Loucy (cell line): ENCODE results near the gene PIP5K1C.

Experiments used
- H2AFZ ChIP-seq: fragments of 200-600 bp; sonication (generic); 2 replicates; pipeline ENCODE4 v1.6.0; 2016; ENCODE audit warnings: antibody characterized with exemption, mild to moderate bottlenecking, low read length, moderate library complexity
- H3F3A ChIP-seq: fragments of 200-600 bp; 2 replicates; pipeline ENCODE4 v1.6.0; 2016; ENCODE audit warnings: antibody characterized with exemption, low read depth, mild to moderate bottlenecking
- H3K27me3 ChIP-seq: fragments of 200-600 bp; sonication (generic); 2 replicates; pipeline ENCODE4 v1.6.1; 2014; ENCODE audit warnings: low read length, mild to moderate bottlenecking; ENCODE audit not compliant: insufficient read depth, poor library complexity, severe bottlenecking
- H3K36me3 ChIP-seq: fragments of 200-600 bp; sonication (generic); 2 replicates; pipeline ENCODE4 v1.6.1; 2016; ENCODE audit warnings: low read length; ENCODE audit not compliant: insufficient read depth
- H3K4me1 ChIP-seq: fragments of 200-600 bp; sonication (generic); 2 replicates; pipeline ENCODE4 v1.5.1; 2014; ENCODE audit warnings: low read length, mild to moderate bottlenecking; ENCODE audit not compliant: insufficient read depth, poor library complexity, severe bottlenecking
- H3K4me2 ChIP-seq: fragments of 200-600 bp; sonication (generic); 2 replicates; pipeline ENCODE4 v1.6.0; 2014; ENCODE audit warnings: antibody characterized with exemption, low read length, low read depth, mild to moderate bottlenecking; ENCODE audit not compliant: poor library complexity, severe bottlenecking
- H3K4me3 ChIP-seq: fragments of 200-600 bp; sonication (generic); 2 replicates; pipeline ENCODE4 v1.5.1; 2014; ENCODE audit warnings: low read length, mild to moderate bottlenecking, mixed read lengths; ENCODE audit not compliant: poor library complexity, severe bottlenecking
- H3K79me2 ChIP-seq: fragments of 200-600 bp; sonication (generic); 2 replicates; pipeline ENCODE4 v1.6.1; 2014; ENCODE audit warnings: low read length; ENCODE audit not compliant: insufficient read depth
- H3K9ac ChIP-seq: fragments of 200-600 bp; sonication (generic); 2 replicates; pipeline ENCODE4 v1.6.0; 2014; ENCODE audit warnings: mild to moderate bottlenecking, low read depth, low read length, moderate library complexity; ENCODE audit not compliant: poor library complexity, severe bottlenecking
- H3K9me2 ChIP-seq: fragments of 200-600 bp; sonication (generic); replicated peaks from 2 replicates; pipeline ENCODE4 v1.6.1; 2016; ENCODE audit warnings: low read depth, low read length, mixed read lengths
- H3K9me3 ChIP-seq: fragments of 200-600 bp; sonication (generic); 2 replicates; pipeline ENCODE4 v1.6.1; 2014; ENCODE audit warnings: mild to moderate bottlenecking, antibody characterized with exemption, low read length, low read depth; ENCODE audit not compliant: insufficient read depth
- H4K20me1 ChIP-seq: fragments of 200-600 bp; sonication (generic); 2 replicates; pipeline ENCODE4 v1.6.0; 2014; ENCODE audit warnings: antibody characterized with exemption, low read length, mild to moderate bottlenecking; ENCODE audit not compliant: insufficient read depth, poor library complexity, severe bottlenecking
- EZH2phosphoT487 ChIP-seq: fragments of 200-600 bp; IDR thresholded peaks from 2 replicates; pipeline ENCODE4 v1.6.1; 2018; ENCODE audit warnings: antibody characterized with exemption, mild to moderate bottlenecking, moderate library complexity, borderline replicate concordance
- TF ChIP-seq, protein P1 (sequence below): fragments of 200-600 bp; sonication (generic); conservative IDR thresholded peaks from 2 replicates; pipeline ENCODE4 v1.5.1; 2014; ENCODE audit warnings: mild to moderate bottlenecking, antibody characterized with exemption, low read length

PIP5K1C gene

DNA sequence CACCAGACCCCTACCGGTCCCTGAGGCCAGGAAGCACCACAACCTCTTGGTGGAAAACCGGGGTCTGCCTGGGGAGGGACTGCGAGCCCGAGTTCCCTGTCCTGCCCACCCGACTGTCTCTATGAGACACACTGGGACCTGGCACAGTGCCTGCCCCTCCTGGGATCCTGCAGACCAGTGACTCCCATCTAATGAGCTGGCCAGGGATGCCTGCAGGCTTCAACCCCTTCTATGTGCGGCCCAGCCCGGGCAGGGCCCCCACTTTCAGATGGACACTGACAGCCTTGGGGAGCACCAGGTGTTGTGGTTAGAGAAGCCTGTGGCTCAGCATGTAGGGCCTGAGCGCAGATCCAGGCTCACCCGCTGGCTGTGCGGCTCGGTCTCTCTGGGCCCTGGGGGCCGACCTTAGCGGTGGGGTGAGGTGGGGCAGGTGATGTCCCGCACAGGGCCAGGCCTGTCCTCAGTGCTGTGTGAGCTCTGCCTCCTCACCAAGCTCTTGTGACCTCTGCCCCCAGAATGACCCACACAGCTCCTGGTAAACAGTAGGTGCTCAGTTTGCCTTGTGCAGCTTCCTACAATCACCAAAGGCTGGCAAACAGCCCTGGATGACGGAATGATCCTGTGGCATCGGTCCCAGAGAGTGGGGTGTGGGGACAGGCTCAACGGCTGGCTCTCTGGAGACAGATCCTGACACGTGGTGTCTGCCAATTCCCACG lies 55.8 kb downstream of the PIP5K1C start:
- H4K20me1 ChIP-seq: no peaks in the 10 kb centered on the region

GRCh38 chr19:3643674-3644313 lies 56.5 kb downstream of the PIP5K1C start:
- Histone ChIP-seq H3K79me2 (no peaks in the 10 kb centered on the region), H2AFZ (no peak overlapping the region), H3K4me2 (no peak overlapping the region), H3K9me2 (no peaks in the 10 kb centered on the region), H3K4me1 (no peaks in the 10 kb centered on the region), H3K9me3 (no peaks in the 10 kb centered on the region), H3F3A (no peaks in the 10 kb centered on the region), H3K27me3 (no peaks in the 10 kb centered on the region), H3K9ac (no peak overlapping the region), H3K36me3 (no peaks in the 10 kb centered on the region), H3K4me3 (no peak overlapping the region), H4K20me1 (no peaks in the 10 kb centered on the region)
- TF ChIP-seq, protein P1, sequence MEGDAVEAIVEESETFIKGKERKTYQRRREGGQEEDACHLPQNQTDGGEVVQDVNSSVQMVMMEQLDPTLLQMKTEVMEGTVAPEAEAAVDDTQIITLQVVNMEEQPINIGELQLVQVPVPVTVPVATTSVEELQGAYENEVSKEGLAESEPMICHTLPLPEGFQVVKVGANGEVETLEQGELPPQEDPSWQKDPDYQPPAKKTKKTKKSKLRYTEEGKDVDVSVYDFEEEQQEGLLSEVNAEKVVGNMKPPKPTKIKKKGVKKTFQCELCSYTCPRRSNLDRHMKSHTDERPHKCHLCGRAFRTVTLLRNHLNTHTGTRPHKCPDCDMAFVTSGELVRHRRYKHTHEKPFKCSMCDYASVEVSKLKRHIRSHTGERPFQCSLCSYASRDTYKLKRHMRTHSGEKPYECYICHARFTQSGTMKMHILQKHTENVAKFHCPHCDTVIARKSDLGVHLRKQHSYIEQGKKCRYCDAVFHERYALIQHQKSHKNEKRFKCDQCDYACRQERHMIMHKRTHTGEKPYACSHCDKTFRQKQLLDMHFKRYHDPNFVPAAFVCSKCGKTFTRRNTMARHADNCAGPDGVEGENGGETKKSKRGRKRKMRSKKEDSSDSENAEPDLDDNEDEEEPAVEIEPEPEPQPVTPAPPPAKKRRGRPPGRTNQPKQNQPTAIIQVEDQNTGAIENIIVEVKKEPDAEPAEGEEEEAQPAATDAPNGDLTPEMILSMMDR: no peak

More for the DNA sequence above, 55.8 kb downstream of the PIP5K1C start:
- H3K27me3 ChIP-seq: no peaks in the 10 kb centered on the region
- H3K4me2 ChIP-seq: no peak overlapping the region
- H3K4me3 ChIP-seq: no peak overlapping the region
- H3K9me2 ChIP-seq: no peaks in the 10 kb centered on the region
- no peaks in the 10 kb centered on the region for H3F3A ChIP-seq
- H3K9ac ChIP-seq: no peak overlapping the region
- TF ChIP-seq, protein P1: no peak
- no peak for TF ChIP-seq EZH2phosphoT487
- no peaks in the 10 kb centered on the region for H3K79me2 ChIP-seq
- H2AFZ ChIP-seq: no peak overlapping the region
- H3K36me3 ChIP-seq: no peaks in the 10 kb centered on the region
- H3K9me3 ChIP-seq: no peaks in the 10 kb centered on the region
- H3K4me1 ChIP-seq: no peaks in the 10 kb centered on the region

GRCh38 chr19:3642987-3643673 lies 57.1 kb downstream of the PIP5K1C start:
- Histone ChIP-seq H3K79me2 (no peaks in the 10 kb centered on the region), H3K4me2 (no peak overlapping the region), H4K20me1 (no peaks in the 10 kb centered on the region), H3K36me3 (no peaks in the 10 kb centered on the region), H3K9me3 (no peaks in the 10 kb centered on the region), H3K27me3 (no peaks in the 10 kb centered on the region), H3F3A (no peaks in the 10 kb centered on the region), H3K4me1 (no peaks in the 10 kb centered on the region), H2AFZ (no peak overlapping the region), H3K4me3 (no peak overlapping the region), H3K9ac (no peak overlapping the region), H3K9me2 (no peaks in the 10 kb centered on the region)
- TF ChIP-seq EZH2phosphoT487: no peak
- TF ChIP-seq, protein P1: no peak
